ENCODE data around the gene DNAJC4. TPM values are rescaled to one million over a fixed set of nuclear protein-coding genes. Genes with fewer than 3 reads are reported as not detected.

DNAJC4 gene
- total and polyA plus RNA-seq, 9 of the 15 experiments (the other 6 are each of a cell fraction or from before 2014, with no cell fraction given): 4.0 to 32.6 (median 19.9) TPM

DNA sequence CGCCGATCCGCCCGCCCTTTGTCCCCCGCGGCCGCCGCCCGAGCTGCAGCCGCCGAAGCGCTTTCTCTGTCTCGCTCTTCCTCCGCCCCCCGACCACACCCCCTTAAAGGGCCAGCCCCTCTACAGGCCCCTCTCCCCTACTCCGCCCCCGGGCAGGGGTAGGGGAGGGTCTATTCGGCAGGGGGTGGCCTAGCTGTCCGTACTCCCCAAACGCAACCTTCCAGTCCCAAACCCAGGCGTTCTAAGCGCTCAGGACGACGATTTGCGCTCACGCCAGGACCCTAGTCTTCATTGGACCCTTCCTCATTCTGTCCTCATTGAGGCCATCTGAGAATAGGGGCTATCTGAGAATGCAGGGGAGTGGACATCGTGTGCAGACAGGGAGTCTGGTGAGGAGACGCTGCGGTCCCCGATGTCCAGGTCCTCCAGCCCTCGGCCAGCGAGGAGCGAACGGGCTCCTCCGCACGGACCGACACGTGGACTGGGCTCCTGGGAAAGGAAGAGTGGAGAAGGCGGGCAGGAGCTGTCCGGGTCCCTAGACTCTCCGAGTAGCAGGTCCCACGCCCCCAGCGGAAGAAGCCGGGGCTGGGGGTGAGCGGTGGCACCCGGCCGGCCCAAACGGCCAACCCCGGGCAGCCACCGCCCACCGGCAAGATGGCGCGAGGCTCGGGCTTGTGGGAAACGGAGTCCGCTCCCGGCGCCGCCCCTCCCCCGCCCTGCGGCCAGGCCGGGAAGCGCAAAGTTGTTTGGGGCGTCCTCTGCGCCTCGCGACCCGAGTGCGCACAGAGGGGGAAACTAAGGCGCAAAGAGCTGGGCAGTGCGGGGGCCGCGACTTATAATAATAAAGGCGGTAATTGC is 16.8 kb downstream of the DNAJC4 start, which contains the start of gene PPP1R14B (continued):
- TF ChIP-seq, protein P1, sequence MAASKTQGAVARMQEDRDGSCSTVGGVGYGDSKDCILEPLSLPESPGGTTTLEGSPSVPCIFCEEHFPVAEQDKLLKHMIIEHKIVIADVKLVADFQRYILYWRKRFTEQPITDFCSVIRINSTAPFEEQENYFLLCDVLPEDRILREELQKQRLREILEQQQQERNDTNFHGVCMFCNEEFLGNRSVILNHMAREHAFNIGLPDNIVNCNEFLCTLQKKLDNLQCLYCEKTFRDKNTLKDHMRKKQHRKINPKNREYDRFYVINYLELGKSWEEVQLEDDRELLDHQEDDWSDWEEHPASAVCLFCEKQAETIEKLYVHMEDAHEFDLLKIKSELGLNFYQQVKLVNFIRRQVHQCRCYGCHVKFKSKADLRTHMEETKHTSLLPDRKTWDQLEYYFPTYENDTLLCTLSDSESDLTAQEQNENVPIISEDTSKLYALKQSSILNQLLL (CRISPR knock-in tag; IDR thresholded peaks at IDR 0.05; ENCODE audit: borderline replicate concordance): no peak
- TF ChIP-seq SMARCB1 (IDR thresholded peaks at IDR 0.05; ENCODE audit: insufficient read length, low read depth): no peak
- no peak; the same call in none of the 2 replicates for TF ChIP-seq ZBTB17 (CRISPR knock-in tag; IDR thresholded peaks at IDR 0.05)
- TF ChIP-seq JUNB (CRISPR knock-in tag; conservative IDR thresholded peaks at IDR 0.05): no peak
- peak in 1 of 2 experiments; percentile 76; a peak in 1 of 4 replicates for TF ChIP-seq BCLAF1 (IDR thresholded peaks at IDR 0.05; ENCODE audit: borderline replicate concordance in 1 of 2, control insufficient read depth in 1 of 2, low read depth in 2 of 2, low read length in 1 of 2)
- no peak for TF ChIP-seq ZNF785 (CRISPR knock-in tag; IDR thresholded peaks at IDR 0.05)
- no peak for TF ChIP-seq TRIM28 (IDR thresholded peaks at IDR 0.05)
- no peak for TF ChIP-seq ZNF561 (CRISPR knock-in tag; conservative IDR thresholded peaks at IDR 0.05)
- TF ChIP-seq BMI1 (IDR thresholded peaks at IDR 0.05; ENCODE audit: low read length): no peak
- peak; percentile 45 for TF ChIP-seq TAF1 (IDR thresholded peaks at IDR 0.05; ENCODE audit: control insufficient read depth, extremely low read depth, insufficient read depth, low read length, severe bottlenecking)
- peak; percentile 90 for TF ChIP-seq POLR2A (conservative IDR thresholded peaks at IDR 0.05)
- 0 out of 2 replicates have a peak, but pooled peaks have one; percentile 67 for TF ChIP-seq SMAD4 (CRISPR knock-in tag; conservative IDR thresholded peaks at IDR 0.05)
- peak; percentile 63; the same call in 1 of the 2 replicates for TF ChIP-seq ZNF644 (tag; IDR thresholded peaks at IDR 0.05; ENCODE audit: low read depth)
- TF ChIP-seq, protein P2, sequence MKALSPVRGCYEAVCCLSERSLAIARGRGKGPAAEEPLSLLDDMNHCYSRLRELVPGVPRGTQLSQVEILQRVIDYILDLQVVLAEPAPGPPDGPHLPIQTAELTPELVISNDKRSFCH (CRISPR knock-in tag; IDR thresholded peaks at IDR 0.05): no peak
- TF ChIP-seq, protein P2 (tag; IDR thresholded peaks at IDR 0.05): 0 out of 2 replicates have a peak, but pooled peaks have one; percentile 70
- TF ChIP-seq NR4A1 (CRISPR knock-in tag; IDR thresholded peaks at IDR 0.05): 0 out of 2 replicates have a peak, but pooled peaks have one; percentile 50
- TF ChIP-seq NR4A1 (tag; IDR thresholded peaks at IDR 0.05): 0 out of 2 replicates have a peak, but pooled peaks have one; percentile 24
- no peak for TF ChIP-seq PHTF2 (CRISPR knock-in tag; IDR thresholded peaks at IDR 0.05)
- peak; percentile 93 for TF ChIP-seq MYC (IDR thresholded peaks at IDR 0.05; ENCODE audit: low read depth, low read length)
- TF ChIP-seq MYC (CRISPR knock-in tag; IDR thresholded peaks at IDR 0.05; ENCODE audit: borderline replicate concordance, low read depth): 0 out of 2 replicates have a peak, but pooled peaks have one; percentile 74
